K562 (cell line): ENCODE measurements around the gene MDN1. TPM values are rescaled to one million over a fixed set of nuclear protein-coding genes. Genes with fewer than 3 reads are reported as not detected.

Experiments used
- ATAC-seq: fragments of 200-7000 bp; cut with Tn5 transposase; 3 replicates; pipeline ENCODE4 v1.9.1; 2020; ENCODE audit warnings: moderate library complexity
- BruUV-seq: library from RNA; stranded (reverse); fragments of 400-500 nt; replicated peaks from 2 replicates; lab custom pipeline; 2021; lab: Mats Ljungman, UMichigan
- CTCF ChIA-PET: fragments of 300-600 bp; formaldehyde crosslinking; extraction: SDS; loops from one replicate; lab custom pipeline; 2021; ENCODE audit warnings: low intra/inter-chr PET ratio; lab: Yijun Ruan, JAX
- POLR2A ChIA-PET: fragments of 300-600, 350-650 bp; sonication (Branson Sonifier 250); formaldehyde crosslinking; extraction: SDS; loops from one replicate; lab custom pipeline; 2021; ENCODE audit warnings: antibody characterized with exemption, inconsistent platforms; lab: Yijun Ruan, JAX
- DNase-seq, 4 experiments: peaks; one replicate each; pipeline versions ENCODE4 v3.0.0 to v3.0.0-alpha.2; 2011 to 2018; ENCODE audit warnings: low spot score in 3 of 4, mixed read lengths in 3 of 4; ENCODE audit errors: extremely low read depth in 1 of 4
- FAIRE-seq: peaks from 2 replicates; lab custom pipeline; 2011; peaks lifted over from hg19 to GRCh38; lab: Jason Lieb, UNC
- H2AFZ ChIP-seq: 2 replicates; pipeline ENCODE4 v1.6.0; 2011; ENCODE audit warnings: low read depth, low read length, control low read depth, inconsistent platforms
- H3K27ac ChIP-seq: fragments of 200-600 bp; 3 replicates; pipeline ENCODE4 v1.8.0; 2011; ENCODE audit warnings: low read depth, mild to moderate bottlenecking, control low read depth, inconsistent platforms, low read length, moderate library complexity, mixed read lengths; ENCODE audit errors: extremely low read depth
- H3K27me3 ChIP-seq, 2 experiments: fragments of 300-600 bp in 1 of 2; 2 replicates in 1 of 2; 3 replicates in 1 of 2; pipeline versions ENCODE4 v1.6.0 to v1.8.0; 2011; ENCODE audit warnings: inconsistent platforms in 2 of 2, low read length in 2 of 2, mild to moderate bottlenecking in 1 of 2, mixed read lengths in 1 of 2, moderate library complexity in 1 of 2; ENCODE audit not compliant: control insufficient read depth in 2 of 2, insufficient read depth in 2 of 2
- H3K36me3 ChIP-seq: fragments of 300-600 bp; 3 replicates; pipeline ENCODE4 v1.8.0; 2011; ENCODE audit warnings: mild to moderate bottlenecking, low read length, inconsistent platforms; ENCODE audit not compliant: control insufficient read depth, insufficient read depth
- H3K4me1 ChIP-seq, 2 experiments: fragments of 200-600 bp in 1 of 2; replicated peaks in 1 of 2; 2 replicates in 1 of 2; 3 replicates in 1 of 2; pipeline versions ENCODE4 v1.5.1 to v1.8.0; 2011; ENCODE audit warnings: inconsistent platforms in 2 of 2, low read length in 2 of 2, mild to moderate bottlenecking in 1 of 2, mixed read lengths in 1 of 2, moderate library complexity in 1 of 2; ENCODE audit not compliant: control insufficient read depth in 2 of 2, insufficient read depth in 2 of 2
- H3K4me2 ChIP-seq: 2 replicates; pipeline ENCODE4 v1.6.1; 2011; ENCODE audit warnings: low read length, control low read depth, inconsistent platforms, mixed read lengths; ENCODE audit not compliant: insufficient read depth
- H3K4me3 ChIP-seq: fragments of 200-600 bp; sonication (generic), shearing (Covaris generic); 2 replicates; pipeline ENCODE4 v1.5.1; 2016; ENCODE audit warnings: control low read depth, inconsistent platforms
- H3K79me2 ChIP-seq: fragments of 200-600 bp; 3 replicates; pipeline ENCODE4 v1.8.0; 2011; ENCODE audit warnings: low read length, inconsistent platforms; ENCODE audit not compliant: control insufficient read depth, insufficient read depth
- H3K9ac ChIP-seq, 2 experiments: 2 replicates each; pipeline versions ENCODE4 v1.6.0 to v1.6.1; 2011; ENCODE audit warnings: low read depth in 2 of 2, low read length in 2 of 2, control low read depth in 1 of 2, inconsistent platforms in 1 of 2, mild to moderate bottlenecking in 1 of 2, mixed read lengths in 1 of 2; ENCODE audit not compliant: insufficient read depth in 1 of 2
- H3K9me1 ChIP-seq: one replicate; pipeline ENCODE4 v1.6.0; 2011; ENCODE audit warnings: inconsistent platforms, mild to moderate bottlenecking, low read length, moderate library complexity; ENCODE audit not compliant: control insufficient read depth, insufficient read depth
- H3K9me3 ChIP-seq: replicated peaks from 2 replicates; pipeline ENCODE4 v1.5.1; 2011; ENCODE audit warnings: low read depth, low read length, inconsistent platforms; ENCODE audit not compliant: control insufficient read depth, insufficient read depth
- H4K20me1 ChIP-seq: replicated peaks from 2 replicates; pipeline ENCODE4 v1.6.1; 2011; ENCODE audit warnings: low read length, inconsistent platforms, mixed read lengths; ENCODE audit not compliant: control insufficient read depth, insufficient read depth
- ATF2 ChIP-seq: sonication (generic); formaldehyde crosslinking; IDR thresholded peaks from 2 replicates; pipeline ENCODE4 v1.8.1; 2022; ENCODE audit warnings: missing genetic modification reagents
- CEBPZ ChIP-seq: fragments of 150-350 bp; IDR thresholded peaks from 2 replicates; pipeline ENCODE4 v1.6.1; 2014; ENCODE audit warnings: low read depth, mild to moderate bottlenecking, low read length, borderline replicate concordance
- CHCHD3 ChIP-seq: fragments of 250-450 bp; sonication (Bioruptor Pico); IDR thresholded peaks from 2 replicates; pipeline ENCODE4 v2.1.2; 2022; ENCODE audit warnings: mild to moderate bottlenecking
- GTF3C2 ChIP-seq: IDR thresholded peaks from 3 replicates; pipeline ENCODE4 v1.6.1; 2011; ENCODE audit warnings: borderline replicate concordance, mild to moderate bottlenecking, moderate library complexity; ENCODE audit not compliant: insufficient read length; ENCODE audit errors: extremely low read depth
- MCM3 ChIP-seq: fragments of 450-650 bp; IDR thresholded peaks from 2 replicates; pipeline ENCODE4 v1.6.1; 2016
- SRSF9 ChIP-seq: fragments of 200-400 bp; formaldehyde crosslinking; IDR thresholded peaks from 2 replicates; pipeline ENCODE4 v1.6.1; 2017; ENCODE audit warnings: low read depth, low read length, borderline replicate concordance
- TCF7 ChIP-seq: sonication (generic); IDR thresholded peaks from 2 replicates; pipeline ENCODE4 v1.6.1; 2016; ENCODE audit warnings: antibody characterized with exemption, borderline replicate concordance
- ZNF717 ChIP-seq: fragments of 250-450 bp; sonication (Bioruptor Pico); IDR thresholded peaks from 2 replicates; pipeline ENCODE4 v1.5.0; 2021
- WGBS: fragments of 100-300 bp; shearing (Covaris generic); methylation state at CpG from one replicate; pipeline ENCODE4 v1.1.6; 2016; ENCODE audit warnings: low coverage, mixed read lengths; ENCODE audit not compliant: insufficient coverage; ENCODE audit errors: missing lambda C conversion rate; 5-methylcytosine and 5-hydroxymethylcytosine counted together
- in situ Hi-C: fragments of 300-500 bp; cut with MboI; formaldehyde crosslinking; loops from 4 replicates; pipeline ENCODE4 v1.15.0; 2018; ENCODE audit warnings: inconsistent platforms, mixed read lengths
- intact Hi-C: fragments of 100-400 bp; cut with micrococcal nuclease; formaldehyde crosslinking; loops from 2 replicates; pipeline ENCODE4 v1.14.2; 2022
- polyA plus RNA-seq, 8 experiments: library from polyadenylated mRNA; depleted of rRNA in 4 of 8; stranded (reverse) in 5 of 8; unstranded in 3 of 8; fragments of >200 nt; fragmentation: Nextera tagmentation in 2 of 8; fragmentation: Illumina TruSeq in 1 of 8; extraction: Ambion mirVana in 2 of 8; extraction: Trizol in 1 of 8; gene quantifications; 2 replicates each; pipeline versions ENCODE4 v1.2.1 to v1.2.3, GENCODE V29; 2011 to 2014; ENCODE audit warnings: inconsistent platforms in 1 of 8, missing spikeins in 1 of 8
- total RNA-seq, 7 experiments: library from RNA; depleted of rRNA in 6 of 7; stranded (reverse); fragments of >200 nt in 6 of 7; fragmentation: Illumina TruSeq in 2 of 7; extraction: Trizol in 2 of 7; gene quantifications; 2 replicates each; pipeline versions ENCODE4 v1.2.1 to v1.2.3, GENCODE V29; 2011 to 2021; ENCODE audit warnings: low replicate concordance in 1 of 7

The MDN1 gene
- total and polyA plus RNA-seq, 9 of the 15 experiments (the other 6 are each of a cell fraction or from before 2014, with no cell fraction given) = 25.6 to 93.6 (median 43.0) TPM

- H3K4me3 ChIP-seq = no peak overlapping the region
- no TSS peak for BruUV-seq
- ATAC-seq (no peak), FAIRE-seq (no peak), DNase-seq (no peak)
- POLR2A ChIA-PET = no interaction called here
- H3K36me3 ChIP-seq = peaks cover 93% of the 10 kb centered on the region
- H3K9me1 ChIP-seq = no peaks in the 10 kb centered on the region
- H3K27me3 ChIP-seq = no peaks in the 10 kb centered on the region
- no peak overlapping the region for H3K4me2 ChIP-seq
- no peaks in the 10 kb centered on the region for H3K9me3 ChIP-seq
- in situ Hi-C loops (no loop called here), intact Hi-C loops (no loop called here)
- no peaks in the 10 kb centered on the region for H3K79me2 ChIP-seq
- no peak overlapping the region for H2AFZ ChIP-seq
- no peak for TF ChIP-seq GTF3C2
- TF ChIP-seq CEBPZ = no peak
- no peak for TF ChIP-seq TCF7
- no peak for TF ChIP-seq SRSF9
- TF ChIP-seq CHCHD3 (CRISPR knock-in tag) = no peak
- TF ChIP-seq MCM3 = no peak
- no peak for TF ChIP-seq ZNF717 (CRISPR knock-in tag)
- no peak for TF ChIP-seq ATF2 (CRISPR knock-in tag)
- 100% methylated on average over 1 of the region's 1 CpG for WGBS
- H4K20me1 ChIP-seq = no peaks in the 10 kb centered on the region
- H3K9ac ChIP-seq = no peak overlapping the region
- H3K27ac ChIP-seq = no peak overlapping the region
- CTCF ChIA-PET = no interaction called here
- H3K4me1 ChIP-seq = no peaks in the 10 kb centered on the region
Measured at GRCh38 chr6:89703292-89703691, 116.3 kb downstream of the MDN1 start.
